GM23338 (cell line): ENCODE results near the gene OR51B2. TPM values are rescaled to one million over a fixed set of nuclear protein-coding genes. Genes with fewer than 3 reads are reported as not detected.

ENCODE experiments used
- ATAC-seq: fragments of 200-7000 bp; cut with Tn5 transposase; 3 replicates; pipeline ENCODE4 v1.9.1; 2020
- DNase-seq: peaks from one replicate; pipeline ENCODE4 v3.0.0-alpha.2; 2015; ENCODE audit warnings: low spot score
- H2AFZ ChIP-seq: fragments of 200-600 bp; sonication (generic); 2 replicates; pipeline ENCODE4 v1.8.0; 2016; ENCODE audit warnings: antibody characterized with exemption, mild to moderate bottlenecking, moderate library complexity
- H3F3A ChIP-seq: fragments of 200-600 bp; sonication (generic); replicated peaks from 2 replicates; pipeline ENCODE4 v1.8.0; 2017; ENCODE audit warnings: antibody characterized with exemption, mixed run types, low read depth
- H3K27ac ChIP-seq: fragments of 200-600 bp; sonication (generic); 2 replicates; pipeline ENCODE4 v1.6.1; 2016; ENCODE audit warnings: low read depth
- H3K27me3 ChIP-seq: fragments of 200-600 bp; sonication (generic); 2 replicates; pipeline ENCODE4 v1.8.0; 2016; ENCODE audit warnings: mild to moderate bottlenecking, mixed run types, moderate library complexity; ENCODE audit not compliant: insufficient read depth
- H3K36me3 ChIP-seq: fragments of 200-600 bp; sonication (generic); 2 replicates; pipeline ENCODE4 v1.8.0; 2016; ENCODE audit warnings: mild to moderate bottlenecking; ENCODE audit not compliant: insufficient read depth
- H3K4me1 ChIP-seq: fragments of 200-600 bp; sonication (generic); 2 replicates; pipeline ENCODE4 v1.8.0; 2016; ENCODE audit warnings: mild to moderate bottlenecking, moderate library complexity; ENCODE audit not compliant: insufficient read depth
- H3K4me2 ChIP-seq: fragments of 200-600 bp; sonication (generic); 2 replicates; pipeline ENCODE4 v1.7.1; 2017; ENCODE audit warnings: mixed run types
- H3K4me3 ChIP-seq: fragments of 200-600 bp; sonication (generic); 2 replicates; pipeline ENCODE4 v1.6.1; 2016; ENCODE audit warnings: mixed run types
- H3K79me2 ChIP-seq: fragments of 200-600 bp; sonication (generic); replicated peaks from 2 replicates; pipeline ENCODE4 v1.8.0; 2017; ENCODE audit warnings: mild to moderate bottlenecking; ENCODE audit not compliant: insufficient read depth
- H3K9me2 ChIP-seq: fragments of 200-600 bp; sonication (generic); 2 replicates; pipeline ENCODE4 v1.8.0; 2017; ENCODE audit not compliant: insufficient read depth
- H4K20me1 ChIP-seq: fragments of 200-600 bp; sonication (generic); replicated peaks from 2 replicates; pipeline ENCODE4 v1.8.0; 2017; ENCODE audit warnings: mild to moderate bottlenecking; ENCODE audit not compliant: insufficient read depth
- H3K27ac Mint-ChIP-seq: 2 replicates; pipeline ENCODE4 v1.8.0; 2020; ENCODE audit warnings: inconsistent platforms, mild to moderate bottlenecking, moderate library complexity, mixed read lengths
- H3K27me3 Mint-ChIP-seq: 3 replicates; pipeline ENCODE4 v1.8.0; 2022; ENCODE audit warnings: low read depth, mild to moderate bottlenecking, moderate library complexity, mixed read lengths, inconsistent platforms; ENCODE audit not compliant: insufficient read depth, poor library complexity
- H3K36me3 Mint-ChIP-seq: 3 replicates; pipeline ENCODE4 v1.8.0; 2021; ENCODE audit warnings: low read depth, mild to moderate bottlenecking, inconsistent platforms, moderate library complexity, mixed read lengths
- H3K4me1 Mint-ChIP-seq: 3 replicates; pipeline ENCODE4 v1.8.0; 2020; ENCODE audit warnings: mild to moderate bottlenecking, inconsistent platforms, mixed read lengths
- H3K4me3 Mint-ChIP-seq: 3 replicates; pipeline ENCODE4 v1.8.0; 2021; ENCODE audit warnings: moderate library complexity, mild to moderate bottlenecking, inconsistent platforms, mixed read lengths
- H3K9me3 Mint-ChIP-seq: 3 replicates; pipeline ENCODE4 v1.8.0; 2020; ENCODE audit warnings: moderate library complexity, mild to moderate bottlenecking, inconsistent platforms, mixed read lengths
- CREB1 ChIP-seq: fragments of 250-450 bp; sonication (Bioruptor Pico); IDR thresholded peaks from 2 replicates; pipeline ENCODE4 v1.5.0; 2020; ENCODE audit warnings: low read depth, mild to moderate bottlenecking, moderate library complexity
- CTCF ChIP-seq, 2 experiments: fragments of 200-600 bp in 1 of 2; sonication (generic) in 1 of 2; conservative IDR thresholded peaks; 2 replicates each; pipeline versions ENCODE4 v1.5.1 to v1.6.1; 2016 to 2017; ENCODE audit warnings: antibody characterized with exemption in 2 of 2, low read depth in 2 of 2, mild to moderate bottlenecking in 2 of 2, moderate library complexity in 1 of 2
- ETS1 ChIP-seq: IDR thresholded peaks from 2 replicates; pipeline ENCODE4 v1.6.1; 2016; ENCODE audit warnings: antibody characterized with exemption
- EZH2 ChIP-seq: fragments of 200-600 bp; sonication (generic); IDR thresholded peaks from one replicate; pipeline ENCODE4 v1.8.0; 2017; ENCODE audit warnings: antibody characterized with exemption, mild to moderate bottlenecking, low read depth; ENCODE audit not compliant: unreplicated experiment
- EZH2phosphoT487 ChIP-seq: fragments of 200-600 bp; sonication (generic); IDR thresholded peaks from one replicate; pipeline ENCODE4 v1.8.1; 2018; ENCODE audit warnings: antibody characterized with exemption; ENCODE audit not compliant: unreplicated experiment
- JUNB ChIP-seq: IDR thresholded peaks from one replicate; pipeline ENCODE4 v1.6.1; 2016; ENCODE audit warnings: antibody characterized with exemption; ENCODE audit not compliant: unreplicated experiment
- NANOG ChIP-seq: IDR thresholded peaks from 2 replicates; pipeline ENCODE4 v1.6.1; 2016; ENCODE audit warnings: antibody characterized with exemption, borderline replicate concordance
- POLR2AphosphoS5 ChIP-seq: IDR thresholded peaks from 2 replicates; pipeline ENCODE4 v1.6.1; 2016; ENCODE audit warnings: antibody characterized with exemption, low read depth
- REST ChIP-seq: IDR thresholded peaks from one replicate; pipeline ENCODE4 v1.6.1; 2018; ENCODE audit warnings: antibody characterized with exemption; ENCODE audit not compliant: unreplicated experiment
- STAT1 ChIP-seq: IDR thresholded peaks from one replicate; pipeline ENCODE4 v1.6.1; 2016; ENCODE audit warnings: antibody characterized with exemption; ENCODE audit not compliant: unreplicated experiment
- ZNF114 ChIP-seq: fragments of 250-450 bp; sonication (Bioruptor Pico); IDR thresholded peaks from 2 replicates; pipeline ENCODE4 v1.5.0; 2020; ENCODE audit warnings: mild to moderate bottlenecking, moderate library complexity
- ZNF331 ChIP-seq: fragments of 250-450 bp; sonication (Bioruptor Pico); IDR thresholded peaks from 2 replicates; pipeline ENCODE4 v1.5.0; 2020; ENCODE audit warnings: low read depth, mild to moderate bottlenecking, moderate library complexity
- polyA plus RNA-seq: library from polyadenylated mRNA; unstranded; fragments of >200 nt; fragmentation: Nextera tagmentation; extraction: Ambion mirVana; gene quantifications from 2 replicates; pipeline ENCODE4 v1.2.1, GENCODE V29; 2016
- total RNA-seq: library from RNA; depleted of rRNA; stranded (reverse); fragments of >200 nt; shearing (Covaris generic); gene quantifications from 2 replicates; pipeline ENCODE4 v1.2.3, GENCODE V29; 2014
- TF ChIP-seq, protein P1 (sequence below): fragments of 250-450 bp; sonication (Bioruptor Pico); IDR thresholded peaks from 2 replicates; pipeline ENCODE4 v1.5.0; 2020; ENCODE audit warnings: mild to moderate bottlenecking, moderate library complexity

The OR51B2 gene
- total and polyA plus RNA-seq, 2 experiments from 2014 or later: not detected

- H3K27ac ChIP-seq: no peak overlapping the region
- no peak overlapping the region for H2AFZ ChIP-seq
- H3F3A ChIP-seq: no peaks in the 10 kb centered on the region
- Mint-ChIP-seq H3K36me3 (no peaks in the 10 kb centered on the region), H3K4me3 (no peak overlapping the region), H3K9me3 (no peaks in the 10 kb centered on the region), H3K4me1 (peaks cover 21% of the 10 kb centered on the region), H3K27ac (no peak overlapping the region), H3K27me3 (no peaks in the 10 kb centered on the region)
- no peaks in the 10 kb centered on the region for H3K79me2 ChIP-seq
- H3K9me2 ChIP-seq: no peaks in the 10 kb centered on the region
- no peak overlapping the region for H3K4me3 ChIP-seq
- H3K36me3 ChIP-seq: no peaks in the 10 kb centered on the region
- no peak for TF ChIP-seq JUNB
- TF ChIP-seq ZNF114 (CRISPR knock-in tag): no peak
- no peak for TF ChIP-seq CTCF (conservative IDR thresholded peaks at IDR 0.05; ENCODE audit: low read depth in 2 of 2)
- TF ChIP-seq EZH2phosphoT487: no peak
- TF ChIP-seq STAT1: no peak
- no peak for TF ChIP-seq EZH2
- no peak for TF ChIP-seq POLR2AphosphoS5
- no peak for TF ChIP-seq CREB1 (CRISPR knock-in tag)
- TF ChIP-seq, protein P1, sequence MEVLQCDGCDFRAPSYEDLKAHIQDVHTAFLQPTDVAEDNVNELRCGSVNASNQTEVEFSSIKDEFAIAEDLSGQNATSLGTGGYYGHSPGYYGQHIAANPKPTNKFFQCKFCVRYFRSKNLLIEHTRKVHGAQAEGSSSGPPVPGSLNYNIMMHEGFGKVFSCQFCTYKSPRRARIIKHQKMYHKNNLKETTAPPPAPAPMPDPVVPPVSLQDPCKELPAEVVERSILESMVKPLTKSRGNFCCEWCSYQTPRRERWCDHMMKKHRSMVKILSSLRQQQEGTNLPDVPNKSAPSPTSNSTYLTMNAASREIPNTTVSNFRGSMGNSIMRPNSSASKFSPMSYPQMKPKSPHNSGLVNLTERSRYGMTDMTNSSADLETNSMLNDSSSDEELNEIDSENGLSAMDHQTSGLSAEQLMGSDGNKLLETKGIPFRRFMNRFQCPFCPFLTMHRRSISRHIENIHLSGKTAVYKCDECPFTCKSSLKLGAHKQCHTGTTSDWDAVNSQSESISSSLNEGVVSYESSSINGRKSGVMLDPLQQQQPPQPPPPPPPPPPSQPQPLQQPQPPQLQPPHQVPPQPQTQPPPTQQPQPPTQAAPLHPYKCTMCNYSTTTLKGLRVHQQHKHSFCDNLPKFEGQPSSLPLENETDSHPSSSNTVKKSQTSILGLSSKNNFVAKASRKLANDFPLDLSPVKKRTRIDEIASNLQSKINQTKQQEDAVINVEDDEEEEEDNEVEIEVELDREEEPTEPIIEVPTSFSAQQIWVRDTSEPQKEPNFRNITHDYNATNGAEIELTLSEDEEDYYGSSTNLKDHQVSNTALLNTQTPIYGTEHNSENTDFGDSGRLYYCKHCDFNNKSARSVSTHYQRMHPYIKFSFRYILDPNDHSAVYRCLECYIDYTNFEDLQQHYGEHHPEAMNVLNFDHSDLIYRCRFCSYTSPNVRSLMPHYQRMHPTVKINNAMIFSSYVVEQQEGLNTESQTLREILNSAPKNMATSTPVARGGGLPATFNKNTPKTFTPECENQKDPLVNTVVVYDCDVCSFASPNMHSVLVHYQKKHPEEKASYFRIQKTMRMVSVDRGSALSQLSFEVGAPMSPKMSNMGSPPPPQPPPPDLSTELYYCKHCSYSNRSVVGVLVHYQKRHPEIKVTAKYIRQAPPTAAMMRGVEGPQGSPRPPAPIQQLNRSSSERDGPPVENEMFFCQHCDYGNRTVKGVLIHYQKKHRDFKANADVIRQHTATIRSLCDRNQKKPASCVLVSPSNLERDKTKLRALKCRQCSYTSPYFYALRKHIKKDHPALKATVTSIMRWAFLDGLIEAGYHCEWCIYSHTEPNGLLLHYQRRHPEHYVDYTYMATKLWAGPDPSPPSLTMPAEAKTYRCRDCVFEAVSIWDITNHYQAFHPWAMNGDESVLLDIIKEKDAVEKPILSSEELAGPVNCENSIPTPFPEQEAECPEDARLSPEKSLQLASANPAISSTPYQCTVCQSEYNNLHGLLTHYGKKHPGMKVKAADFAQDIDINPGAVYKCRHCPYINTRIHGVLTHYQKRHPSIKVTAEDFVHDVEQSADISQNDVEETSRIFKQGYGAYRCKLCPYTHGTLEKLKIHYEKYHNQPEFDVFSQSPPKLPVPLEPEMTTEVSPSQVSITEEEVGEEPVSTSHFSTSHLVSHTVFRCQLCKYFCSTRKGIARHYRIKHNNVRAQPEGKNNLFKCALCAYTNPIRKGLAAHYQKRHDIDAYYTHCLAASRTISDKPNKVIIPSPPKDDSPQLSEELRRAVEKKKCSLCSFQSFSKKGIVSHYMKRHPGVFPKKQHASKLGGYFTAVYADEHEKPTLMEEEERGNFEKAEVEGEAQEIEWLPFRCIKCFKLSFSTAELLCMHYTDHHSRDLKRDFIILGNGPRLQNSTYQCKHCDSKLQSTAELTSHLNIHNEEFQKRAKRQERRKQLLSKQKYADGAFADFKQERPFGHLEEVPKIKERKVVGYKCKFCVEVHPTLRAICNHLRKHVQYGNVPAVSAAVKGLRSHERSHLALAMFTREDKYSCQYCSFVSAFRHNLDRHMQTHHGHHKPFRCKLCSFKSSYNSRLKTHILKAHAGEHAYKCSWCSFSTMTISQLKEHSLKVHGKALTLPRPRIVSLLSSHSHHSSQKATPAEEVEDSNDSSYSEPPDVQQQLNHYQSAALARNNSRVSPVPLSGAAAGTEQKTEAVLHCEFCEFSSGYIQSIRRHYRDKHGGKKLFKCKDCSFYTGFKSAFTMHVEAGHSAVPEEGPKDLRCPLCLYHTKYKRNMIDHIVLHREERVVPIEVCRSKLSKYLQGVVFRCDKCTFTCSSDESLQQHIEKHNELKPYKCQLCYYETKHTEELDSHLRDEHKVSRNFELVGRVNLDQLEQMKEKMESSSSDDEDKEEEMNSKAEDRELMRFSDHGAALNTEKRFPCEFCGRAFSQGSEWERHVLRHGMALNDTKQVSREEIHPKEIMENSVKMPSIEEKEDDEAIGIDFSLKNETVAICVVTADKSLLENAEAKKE (CRISPR knock-in tag): no peak
- no peak for TF ChIP-seq ETS1
- no peak for TF ChIP-seq ZNF331 (CRISPR knock-in tag)
- no peak for TF ChIP-seq REST
- no peak for TF ChIP-seq NANOG
- ATAC-seq: no peak
- no peak for DNase-seq
- H4K20me1 ChIP-seq: no peaks in the 10 kb centered on the region
- no peak overlapping the region for H3K4me2 ChIP-seq
- H3K4me1 ChIP-seq: peaks cover 18% of the 10 kb centered on the region
- H3K27me3 ChIP-seq: no peaks in the 10 kb centered on the region
Measured at GRCh38 chr11:5349550-5349949, 25.5 kb upstream of the OR51B2 start.
